ENCODE results near the gene SP2.

SP2 gene

GRCh38 chr17:47870056-47870455 is 26.0 kb upstream of the SP2 start:
- DNase-seq (ENCODE audit: low read depth in 2 of 2) = no peak

GRCh38 chr17:47871048-47871447 is 25.0 kb upstream of the SP2 start:
- no peak for DNase-seq (ENCODE audit: low read depth in 2 of 2)

GRCh38 chr17:47872019-47872650 is 23.9 kb upstream of the SP2 start:
- no peak for DNase-seq (ENCODE audit: low read depth in 2 of 2)

GRCh38 chr17:47872651-47873161 is 23.3 kb upstream of the SP2 start:
- DNase-seq (ENCODE audit: low read depth in 2 of 2) = no peak

GRCh38 chr17:47873200-47874090 is 22.6 kb upstream of the SP2 start:
- DNase-seq (ENCODE audit: low read depth in 2 of 2) = no peak

GRCh38 chr17:47875011-47875985 is 20.7 kb upstream of the SP2 start:
- DNase-seq (ENCODE audit: low read depth in 2 of 2) = no peak

- DNase-seq (ENCODE audit: low read depth in 2 of 2) = no peak
These were observed 18.5 kb upstream of the SP2 start for GRCh38 chr17:47877368-47878034.

GRCh38 chr17:47878203-47879027 is 17.6 kb upstream of the SP2 start:
- no peak for DNase-seq (ENCODE audit: low read depth in 2 of 2)

GRCh38 chr17:47879028-47879585 is 16.9 kb upstream of the SP2 start:
- no peak for DNase-seq (ENCODE audit: low read depth in 2 of 2)

GRCh38 chr17:47879776-47880454 is 16.1 kb upstream of the SP2 start:
- no peak for DNase-seq (ENCODE audit: low read depth in 2 of 2)

GRCh38 chr17:47882247-47882646 is 13.8 kb upstream of the SP2 start:
- DNase-seq (ENCODE audit: low read depth in 2 of 2) = no peak

- no peak for DNase-seq (ENCODE audit: low read depth in 2 of 2)
These were observed 13.1 kb upstream of the SP2 start for GRCh38 chr17:47882695-47883588.

- DNase-seq (ENCODE audit: low read depth in 2 of 2) = no peak
These were observed 12.2 kb upstream of the SP2 start for GRCh38 chr17:47883589-47884426.

GRCh38 chr17:47884427-47884740 is 11.7 kb upstream of the SP2 start:
- DNase-seq (ENCODE audit: low read depth in 2 of 2) = no peak

- no peak for DNase-seq (ENCODE audit: low read depth in 2 of 2)
These were observed 10.9 kb upstream of the SP2 start for GRCh38 chr17:47884905-47885730.

- DNase-seq (ENCODE audit: low read depth in 2 of 2) = no peak
These were observed 7.7 kb upstream of the SP2 start for GRCh38 chr17:47888293-47888692.
